Left kidney (tissue), 1 donor: ENCODE measurements around the gene MEX3C. TPM values are rescaled to one million over a fixed set of nuclear protein-coding genes. Genes with fewer than 3 reads are reported as not detected.

Experiments used
- polyA plus RNA-seq: library from polyadenylated mRNA; unstranded; fragments of 120-200 nt; gene quantifications from one replicate; pipeline ENCODE4 v1.2.1, GENCODE V29; 2013; ENCODE audit not compliant: insufficient read length

Gene MEX3C
- polyA plus RNA-seq, 1 donor, result 79.2 TPM

Other genes starting within 250 kb of the MEX3C start
- 18.4 TPM for gene ELAC1, start 229.6 kb downstream of the MEX3C start, polyA plus RNA-seq
- 184 TPM for gene SMAD4, start 167.5 kb downstream of the MEX3C start, polyA plus RNA-seq